Measurements from ENCODE around the gene RUNX1. TPM values are rescaled to one million over a fixed set of nuclear protein-coding genes. Genes with fewer than 3 reads are reported as not detected.

The RUNX1 gene
- total and polyA plus RNA-seq, 2 of the 13 experiments (the other 11 are each of a cell fraction or from before 2014, with no cell fraction given): 5.4 to 6.4 TPM

DNA sequence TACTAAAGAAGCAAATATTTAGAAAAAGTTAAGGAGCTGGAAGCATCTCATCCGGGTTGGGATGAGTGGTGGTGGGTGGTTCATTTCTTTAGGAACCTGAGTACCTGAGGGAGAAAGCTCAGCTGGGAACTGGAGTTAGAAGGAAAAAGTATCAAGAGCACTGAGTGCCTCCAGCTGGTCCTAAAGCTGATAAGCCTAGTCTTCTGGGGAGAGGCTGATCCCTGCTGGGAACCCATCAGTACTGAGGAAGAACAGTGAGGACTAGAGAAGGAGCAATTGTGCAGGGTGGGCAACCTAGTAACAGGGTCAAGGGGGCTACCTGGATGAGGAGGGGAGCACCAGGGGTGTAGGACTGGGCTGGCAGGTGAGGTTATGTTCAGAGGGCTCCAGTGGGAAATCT is 89.5 kb downstream of the RUNX1 start:
- H2AFZ ChIP-seq (ENCODE audit: low read length): no peak overlapping the region
- ChIA-PET CTCF (ENCODE audit: low intra/inter-chr PET ratio, low total read pairs) (no interaction called here), POLR2A (no interaction called here)
- peaks cover 28% of the 10 kb centered on the region for H3K4me1 ChIP-seq (ENCODE audit: insufficient read depth, low read length)
- no peaks in the 10 kb centered on the region for H3K9me3 ChIP-seq (ENCODE audit: low read length)
- no TSS peak for BruUV-seq (replicated peaks)
- H3K36me3 ChIP-seq (replicated peaks in 1 of 2; ENCODE audit: control insufficient read depth in 1 of 2, insufficient read depth in 2 of 2, low read length in 2 of 2): no peaks in the 10 kb centered on the region
- no peak for DNase-seq (ENCODE audit: low spot score)
- 81% methylated on average over 1 of the region's 1 CpG for WGBS (ENCODE audit: low lambda C conversion rate)
- intact Hi-C loops (cut with micrococcal nuclease; ENCODE audit: unreplicated experiment) (loop anchor here (10.0 kb wide), 1 partner anchor 65 kb away; no protein-coding TSS in a partner anchor), in situ Hi-C loops (cut with HindIII; ENCODE audit: extremely low pct_ligation_motif_present, low pct_unique_long_range_greater_than_20kb) (no loop called here)
- no peak overlapping the region for H3K4me3 ChIP-seq (replicated peaks in 1 of 3; ENCODE audit: insufficient read depth in 1 of 3, low read depth in 2 of 3, low read length in 3 of 3)
- no peak overlapping the region for H3K4me2 ChIP-seq (ENCODE audit: low read depth, low read length)
- ATAC-seq: no peak
- no peak overlapping the region for H3K9ac ChIP-seq (ENCODE audit: insufficient read depth, low read depth, low read length)
- no peak overlapping the region for H3K27ac ChIP-seq (ENCODE audit: extremely low read length, insufficient read depth, low read length)
- no peak for FAIRE-seq
- H4K20me1 ChIP-seq (ENCODE audit: insufficient read depth, low read length): no peaks in the 10 kb centered on the region
- no peaks in the 10 kb centered on the region for H3K79me2 ChIP-seq (ENCODE audit: insufficient read depth, low read length)
- no peaks in the 10 kb centered on the region for H3K27me3 ChIP-seq (ENCODE audit: control insufficient read depth in 1 of 2, insufficient read depth in 2 of 2, low read length in 2 of 2)
- no peak for TF ChIP-seq ZNF746 (CRISPR knock-in tag; IDR thresholded peaks at IDR 0.05)
- TF ChIP-seq, protein P1, sequence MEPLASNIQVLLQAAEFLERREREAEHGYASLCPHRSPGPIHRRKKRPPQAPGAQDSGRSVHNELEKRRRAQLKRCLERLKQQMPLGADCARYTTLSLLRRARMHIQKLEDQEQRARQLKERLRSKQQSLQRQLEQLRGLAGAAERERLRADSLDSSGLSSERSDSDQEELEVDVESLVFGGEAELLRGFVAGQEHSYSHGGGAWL (CRISPR knock-in tag; IDR thresholded peaks at IDR 0.05): no peak
- no peak for TF ChIP-seq ZBTB7A (CRISPR knock-in tag; IDR thresholded peaks at IDR 0.05)
- no peak for TF ChIP-seq CREM (IDR thresholded peaks at IDR 0.05)
- TF ChIP-seq CREM (CRISPR knock-in tag; IDR thresholded peaks at IDR 0.05): no peak
- no peak for TF ChIP-seq ZNF775 (CRISPR knock-in tag; IDR thresholded peaks at IDR 0.05; ENCODE audit: borderline replicate concordance)
- no peak for TF ChIP-seq LBX2 (CRISPR knock-in tag; IDR thresholded peaks at IDR 0.05; ENCODE audit: borderline replicate concordance)
- TF ChIP-seq, protein P2, sequence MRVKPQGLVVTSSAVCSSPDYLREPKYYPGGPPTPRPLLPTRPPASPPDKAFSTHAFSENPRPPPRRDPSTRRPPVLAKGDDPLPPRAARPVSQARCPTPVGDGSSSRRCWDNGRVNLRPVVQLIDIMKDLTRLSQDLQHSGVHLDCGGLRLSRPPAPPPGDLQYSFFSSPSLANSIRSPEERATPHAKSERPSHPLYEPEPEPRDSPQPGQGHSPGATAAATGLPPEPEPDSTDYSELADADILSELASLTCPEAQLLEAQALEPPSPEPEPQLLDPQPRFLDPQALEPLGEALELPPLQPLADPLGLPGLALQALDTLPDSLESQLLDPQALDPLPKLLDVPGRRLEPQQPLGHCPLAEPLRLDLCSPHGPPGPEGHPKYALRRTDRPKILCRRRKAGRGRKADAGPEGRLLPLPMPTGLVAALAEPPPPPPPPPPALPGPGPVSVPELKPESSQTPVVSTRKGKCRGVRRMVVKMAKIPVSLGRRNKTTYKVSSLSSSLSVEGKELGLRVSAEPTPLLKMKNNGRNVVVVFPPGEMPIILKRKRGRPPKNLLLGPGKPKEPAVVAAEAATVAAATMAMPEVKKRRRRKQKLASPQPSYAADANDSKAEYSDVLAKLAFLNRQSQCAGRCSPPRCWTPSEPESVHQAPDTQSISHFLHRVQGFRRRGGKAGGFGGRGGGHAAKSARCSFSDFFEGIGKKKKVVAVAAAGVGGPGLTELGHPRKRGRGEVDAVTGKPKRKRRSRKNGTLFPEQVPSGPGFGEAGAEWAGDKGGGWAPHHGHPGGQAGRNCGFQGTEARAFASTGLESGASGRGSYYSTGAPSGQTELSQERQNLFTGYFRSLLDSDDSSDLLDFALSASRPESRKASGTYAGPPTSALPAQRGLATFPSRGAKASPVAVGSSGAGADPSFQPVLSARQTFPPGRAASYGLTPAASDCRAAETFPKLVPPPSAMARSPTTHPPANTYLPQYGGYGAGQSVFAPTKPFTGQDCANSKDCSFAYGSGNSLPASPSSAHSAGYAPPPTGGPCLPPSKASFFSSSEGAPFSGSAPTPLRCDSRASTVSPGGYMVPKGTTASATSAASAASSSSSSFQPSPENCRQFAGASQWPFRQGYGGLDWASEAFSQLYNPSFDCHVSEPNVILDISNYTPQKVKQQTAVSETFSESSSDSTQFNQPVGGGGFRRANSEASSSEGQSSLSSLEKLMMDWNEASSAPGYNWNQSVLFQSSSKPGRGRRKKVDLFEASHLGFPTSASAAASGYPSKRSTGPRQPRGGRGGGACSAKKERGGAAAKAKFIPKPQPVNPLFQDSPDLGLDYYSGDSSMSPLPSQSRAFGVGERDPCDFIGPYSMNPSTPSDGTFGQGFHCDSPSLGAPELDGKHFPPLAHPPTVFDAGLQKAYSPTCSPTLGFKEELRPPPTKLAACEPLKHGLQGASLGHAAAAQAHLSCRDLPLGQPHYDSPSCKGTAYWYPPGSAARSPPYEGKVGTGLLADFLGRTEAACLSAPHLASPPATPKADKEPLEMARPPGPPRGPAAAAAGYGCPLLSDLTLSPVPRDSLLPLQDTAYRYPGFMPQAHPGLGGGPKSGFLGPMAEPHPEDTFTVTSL (CRISPR knock-in tag; IDR thresholded peaks at IDR 0.05; ENCODE audit: borderline replicate concordance): no peak
- TF ChIP-seq, protein P3, sequence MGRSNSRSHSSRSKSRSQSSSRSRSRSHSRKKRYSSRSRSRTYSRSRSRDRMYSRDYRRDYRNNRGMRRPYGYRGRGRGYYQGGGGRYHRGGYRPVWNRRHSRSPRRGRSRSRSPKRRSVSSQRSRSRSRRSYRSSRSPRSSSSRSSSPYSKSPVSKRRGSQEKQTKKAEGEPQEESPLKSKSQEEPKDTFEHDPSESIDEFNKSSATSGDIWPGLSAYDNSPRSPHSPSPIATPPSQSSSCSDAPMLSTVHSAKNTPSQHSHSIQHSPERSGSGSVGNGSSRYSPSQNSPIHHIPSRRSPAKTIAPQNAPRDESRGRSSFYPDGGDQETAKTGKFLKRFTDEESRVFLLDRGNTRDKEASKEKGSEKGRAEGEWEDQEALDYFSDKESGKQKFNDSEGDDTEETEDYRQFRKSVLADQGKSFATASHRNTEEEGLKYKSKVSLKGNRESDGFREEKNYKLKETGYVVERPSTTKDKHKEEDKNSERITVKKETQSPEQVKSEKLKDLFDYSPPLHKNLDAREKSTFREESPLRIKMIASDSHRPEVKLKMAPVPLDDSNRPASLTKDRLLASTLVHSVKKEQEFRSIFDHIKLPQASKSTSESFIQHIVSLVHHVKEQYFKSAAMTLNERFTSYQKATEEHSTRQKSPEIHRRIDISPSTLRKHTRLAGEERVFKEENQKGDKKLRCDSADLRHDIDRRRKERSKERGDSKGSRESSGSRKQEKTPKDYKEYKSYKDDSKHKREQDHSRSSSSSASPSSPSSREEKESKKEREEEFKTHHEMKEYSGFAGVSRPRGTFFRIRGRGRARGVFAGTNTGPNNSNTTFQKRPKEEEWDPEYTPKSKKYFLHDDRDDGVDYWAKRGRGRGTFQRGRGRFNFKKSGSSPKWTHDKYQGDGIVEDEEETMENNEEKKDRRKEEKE (IDR thresholded peaks at IDR 0.05): no peak
- TF ChIP-seq MBNL3 (CRISPR knock-in tag; conservative IDR thresholded peaks at IDR 0.05): no peak
- TF ChIP-seq KAT2B (IDR thresholded peaks at IDR 0.05; ENCODE audit: borderline replicate concordance, low read depth, low read length): no peak
- TF ChIP-seq IRX3 (CRISPR knock-in tag; IDR thresholded peaks at IDR 0.05; ENCODE audit: borderline replicate concordance, low read depth): no peak
- TF ChIP-seq ZNF367 (CRISPR knock-in tag; IDR thresholded peaks at IDR 0.05; ENCODE audit: borderline replicate concordance): no peak
- TF ChIP-seq ZNF510 (CRISPR knock-in tag; IDR thresholded peaks at IDR 0.05; ENCODE audit: low read depth): no peak
- TF ChIP-seq IRF9 (CRISPR knock-in tag; IDR thresholded peaks at IDR 0.05; ENCODE audit: borderline replicate concordance): no peak

All from HepG2 (cell line).